Measurements from ENCODE around the gene ELOVL2.
"Not testable (repeated sequence)": the region's sequence is repeated elsewhere in the genome, so short reads cannot be mapped to it uniquely, and the experiment has no call there.

Gene ELOVL2

DNA sequence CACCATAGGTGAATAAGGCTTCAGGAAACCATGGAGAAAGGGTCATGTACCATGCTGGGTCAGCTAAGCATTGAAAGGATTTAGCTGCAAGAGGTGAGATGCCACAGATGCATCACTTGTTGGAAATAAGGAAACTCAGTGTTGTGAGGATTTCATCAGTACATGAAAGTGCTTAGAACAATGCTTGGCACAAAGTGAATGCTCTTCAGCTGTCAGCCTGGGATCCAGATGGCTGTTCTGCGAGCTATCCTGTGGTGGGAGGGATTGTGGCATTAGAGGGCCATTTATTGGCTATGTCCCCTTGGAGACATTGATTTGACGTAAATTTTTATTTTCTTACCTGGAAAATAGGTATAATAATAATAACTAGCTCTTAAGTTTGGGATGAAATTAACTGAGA, 53.0 kb downstream of the ELOVL2 start:
- Mint-ChIP-seq H3K4me1 (no peaks in the 10 kb centered on the region), H3K36me3 (no peaks in the 10 kb centered on the region)

DNA sequence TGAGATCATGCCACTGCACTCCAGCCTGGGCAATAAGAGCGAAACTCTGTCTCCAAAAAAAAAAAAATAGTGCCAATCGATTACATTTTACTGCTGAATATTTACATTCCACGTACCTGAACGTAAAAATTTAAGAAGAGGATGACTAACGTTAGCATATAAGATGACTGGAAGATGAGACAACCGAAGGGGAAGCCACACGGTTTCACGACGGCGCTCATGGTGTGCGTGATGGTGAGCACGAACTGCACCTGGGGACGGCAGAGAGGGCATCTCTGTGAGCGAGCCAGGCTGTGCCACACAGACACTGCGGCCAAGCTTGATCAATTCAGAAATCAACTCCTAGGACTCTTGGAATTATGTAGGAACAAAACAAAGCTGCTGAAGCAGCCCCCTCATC, 54.5 kb downstream of the ELOVL2 start:
- no peaks in the 10 kb centered on the region for H3K9me3 Mint-ChIP-seq
- no peak overlapping the region for H3K27ac Mint-ChIP-seq
- H3K4me1 Mint-ChIP-seq: no peaks in the 10 kb centered on the region
- no peak overlapping the region for H3K4me3 Mint-ChIP-seq
- no peaks in the 10 kb centered on the region for H3K36me3 Mint-ChIP-seq
- peaks cover 6% of the 10 kb centered on the region for H3K27me3 Mint-ChIP-seq

More for the DNA sequence above, 53.0 kb downstream of the ELOVL2 start:
- H3K27ac Mint-ChIP-seq: no peak overlapping the region
- no peak overlapping the region for H3K4me3 Mint-ChIP-seq
- no peaks in the 10 kb centered on the region for H3K9me3 Mint-ChIP-seq
- H3K27me3 Mint-ChIP-seq: peaks cover 6% of the 10 kb centered on the region

DNA sequence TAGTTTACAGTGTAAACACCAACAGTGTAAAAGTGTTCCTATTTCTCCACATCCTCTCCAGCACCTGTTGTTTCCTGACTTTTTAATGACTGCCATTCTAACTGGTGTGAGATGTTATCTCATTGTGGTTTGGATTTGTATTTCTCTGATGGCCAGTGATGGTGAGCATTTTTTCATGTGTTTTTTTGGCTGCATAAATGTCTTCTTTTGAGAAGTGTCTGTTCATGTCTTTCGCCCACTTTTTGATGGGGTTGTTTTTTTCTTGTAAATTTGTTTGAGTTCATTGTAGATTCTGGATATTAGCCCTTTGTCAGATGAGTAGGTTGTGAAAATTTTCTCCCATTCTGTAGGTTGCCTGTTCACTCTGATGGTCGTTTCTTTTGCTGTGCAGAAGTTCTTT, 59.1 kb downstream of the ELOVL2 start:
- not testable (repeated sequence) for H3K27me3 Mint-ChIP-seq, H3K27ac Mint-ChIP-seq, H3K4me1 Mint-ChIP-seq, H3K36me3 Mint-ChIP-seq, H3K4me3 Mint-ChIP-seq, H3K9me3 Mint-ChIP-seq

DNA sequence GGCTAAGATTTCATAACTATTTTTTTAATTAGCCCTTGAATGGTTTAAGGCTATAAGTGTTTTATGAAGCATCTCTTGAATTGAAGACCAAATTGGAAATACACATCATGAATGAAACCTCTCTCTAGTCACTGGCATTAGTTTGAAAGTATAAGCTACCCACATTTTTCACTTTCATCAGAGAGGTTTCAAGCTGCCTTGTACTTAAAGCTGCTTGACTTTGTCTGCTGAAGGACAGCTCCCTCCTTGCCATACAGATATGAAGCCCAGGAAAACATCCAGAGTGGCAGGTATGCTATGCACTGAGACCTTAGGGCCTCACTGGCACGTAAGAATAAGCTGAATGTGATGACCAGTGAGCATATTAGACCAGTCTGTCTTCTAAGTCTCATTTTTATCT, 62.7 kb downstream of the ELOVL2 start:
- Mint-ChIP-seq H3K4me3 (no peak overlapping the region), H3K9me3 (no peaks in the 10 kb centered on the region), H3K27ac (no peak overlapping the region), H3K36me3 (no peaks in the 10 kb centered on the region), H3K27me3 (peaks cover 6% of the 10 kb centered on the region), H3K4me1 (no peaks in the 10 kb centered on the region)

DNA sequence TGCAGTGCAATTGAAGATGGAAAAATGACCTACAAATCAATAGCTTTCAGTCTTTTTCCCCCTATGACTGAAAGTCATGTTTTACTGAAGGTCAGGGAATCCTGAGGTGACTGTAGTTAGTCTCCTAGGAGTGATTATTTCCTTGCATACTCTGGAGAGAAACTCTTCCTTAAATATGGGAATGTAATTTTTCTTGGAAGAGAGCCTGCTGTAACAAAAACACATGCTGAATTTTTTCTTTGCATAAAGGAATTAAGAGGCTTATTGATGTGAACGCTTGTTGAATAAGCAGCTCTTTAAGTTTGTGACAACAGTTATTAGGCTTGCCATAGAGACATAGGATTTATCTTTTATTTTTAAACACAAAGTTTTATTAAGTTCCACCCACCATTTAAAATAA, 64.5 kb downstream of the ELOVL2 start:
- Mint-ChIP-seq H3K27ac (no peak overlapping the region), H3K9me3 (no peaks in the 10 kb centered on the region), H3K27me3 (peaks cover 6% of the 10 kb centered on the region), H3K36me3 (no peaks in the 10 kb centered on the region), H3K4me3 (no peak overlapping the region), H3K4me1 (no peaks in the 10 kb centered on the region)

DNA sequence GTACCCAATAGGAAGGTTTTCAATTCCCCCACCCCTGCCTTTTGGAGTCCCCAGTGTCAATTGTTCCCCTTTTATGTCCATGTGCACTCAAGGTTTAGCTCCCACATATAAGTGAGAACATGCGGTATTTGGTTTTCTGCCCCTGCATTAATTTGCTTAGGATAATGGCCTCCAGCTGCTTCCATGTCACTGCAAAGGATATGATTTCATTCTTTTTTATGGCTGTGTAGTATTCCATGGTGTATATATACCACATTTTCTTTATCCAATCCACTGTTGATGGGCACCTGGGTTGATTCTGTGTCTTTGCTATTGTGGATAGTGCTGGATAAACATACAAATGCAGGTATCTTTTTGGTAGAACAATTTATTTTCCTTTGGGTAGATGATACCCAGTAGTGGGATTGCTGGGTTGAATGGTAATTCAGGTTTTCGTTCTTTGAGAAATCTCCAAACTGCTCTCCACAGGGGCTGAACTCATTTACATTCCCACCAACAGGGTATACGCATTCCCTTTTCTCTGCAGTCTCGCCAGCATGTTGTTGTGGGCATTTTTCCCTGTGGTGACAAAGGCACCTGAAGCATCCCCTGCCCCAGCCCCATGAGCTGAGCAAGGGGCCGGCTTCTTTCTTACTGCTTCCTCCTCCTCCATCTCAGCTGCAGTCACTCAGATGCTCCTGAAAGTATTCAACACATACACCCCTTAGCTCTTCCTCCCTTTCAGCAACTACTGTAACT, 66.7 kb downstream of the ELOVL2 start:
- no peaks in the 10 kb centered on the region for H3K4me1 Mint-ChIP-seq
- H3K9me3 Mint-ChIP-seq: no peaks in the 10 kb centered on the region
- H3K27me3 Mint-ChIP-seq: peaks cover 6% of the 10 kb centered on the region

DNA sequence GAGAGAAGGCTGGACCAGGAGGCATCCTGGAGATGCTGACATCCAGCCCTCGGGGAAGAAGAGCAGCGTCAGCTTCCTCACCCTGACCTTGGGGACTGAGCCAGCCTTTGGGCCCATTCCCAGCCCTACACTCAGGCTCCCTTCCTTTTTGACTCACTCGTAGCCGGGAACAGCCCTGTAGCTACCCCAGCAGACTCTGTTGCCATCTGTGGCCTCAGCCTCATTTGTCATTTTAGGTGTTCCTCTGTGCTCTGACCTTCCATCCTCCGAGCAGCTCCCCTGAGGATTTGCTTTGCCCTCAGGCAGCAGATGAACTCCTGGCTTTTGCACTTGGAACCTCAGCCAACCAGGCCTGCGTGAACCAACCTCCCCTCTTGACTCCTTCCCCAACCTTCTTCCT, 67.5 kb downstream of the ELOVL2 start:
- Mint-ChIP-seq H3K27ac (no peak overlapping the region), H3K4me1 (no peaks in the 10 kb centered on the region), H3K27me3 (peaks cover 6% of the 10 kb centered on the region), H3K9me3 (no peaks in the 10 kb centered on the region), H3K36me3 (no peaks in the 10 kb centered on the region), H3K4me3 (no peak overlapping the region)

More for the DNA sequence above, 66.7 kb downstream of the ELOVL2 start:
- Mint-ChIP-seq H3K4me3 (no peak overlapping the region), H3K36me3 (no peaks in the 10 kb centered on the region), H3K27ac (no peak overlapping the region)

DNA sequence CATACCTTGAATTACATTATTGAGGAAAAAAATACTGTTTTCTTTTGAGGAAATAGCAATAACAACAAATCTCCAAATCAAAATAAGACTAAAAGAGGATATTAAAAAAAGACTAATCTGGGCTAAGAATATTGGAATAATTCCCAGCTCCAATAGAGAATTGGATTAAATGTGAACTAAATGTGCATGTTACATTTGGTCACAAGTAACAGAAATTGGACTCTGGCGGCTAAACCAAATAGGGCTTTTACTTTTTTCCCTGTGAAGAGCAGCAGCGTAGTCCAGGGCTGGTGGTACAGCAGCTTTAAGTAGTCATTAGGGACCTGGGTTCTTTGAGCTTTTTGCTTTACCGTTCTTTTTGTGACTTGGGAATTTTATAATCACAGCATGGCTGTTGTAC, 71.9 kb downstream of the ELOVL2 start:
- Mint-ChIP-seq H3K4me1 (no peaks in the 10 kb centered on the region), H3K9me3 (no peaks in the 10 kb centered on the region), H3K4me3 (no peak overlapping the region), H3K36me3 (no peaks in the 10 kb centered on the region), H3K27ac (no peak overlapping the region), H3K27me3 (peaks cover 7% of the 10 kb centered on the region)

DNA sequence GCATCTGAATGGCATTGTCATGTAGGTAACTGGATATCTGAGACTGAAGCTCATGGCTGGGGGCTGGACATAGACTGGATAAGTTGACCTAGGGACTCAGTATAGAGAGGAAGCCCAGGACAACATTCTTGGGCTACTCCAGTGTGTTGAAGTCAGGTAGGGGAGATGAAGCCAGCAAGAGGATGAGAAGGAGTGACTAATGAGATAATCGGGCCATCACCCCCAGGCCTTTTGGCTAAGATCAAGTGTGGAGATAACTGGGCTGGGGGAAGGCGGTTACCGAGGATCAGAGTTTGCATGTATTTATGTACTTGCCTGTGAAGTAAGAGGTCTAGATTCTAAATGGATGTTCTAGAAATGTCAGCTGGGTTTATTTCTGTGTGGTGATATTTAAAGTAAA, 73.4 kb downstream of the ELOVL2 start:
- Mint-ChIP-seq H3K27me3 (peaks cover 7% of the 10 kb centered on the region), H3K9me3 (no peaks in the 10 kb centered on the region), H3K27ac (no peak overlapping the region), H3K36me3 (no peaks in the 10 kb centered on the region), H3K4me3 (no peak overlapping the region), H3K4me1 (no peaks in the 10 kb centered on the region)

DNA sequence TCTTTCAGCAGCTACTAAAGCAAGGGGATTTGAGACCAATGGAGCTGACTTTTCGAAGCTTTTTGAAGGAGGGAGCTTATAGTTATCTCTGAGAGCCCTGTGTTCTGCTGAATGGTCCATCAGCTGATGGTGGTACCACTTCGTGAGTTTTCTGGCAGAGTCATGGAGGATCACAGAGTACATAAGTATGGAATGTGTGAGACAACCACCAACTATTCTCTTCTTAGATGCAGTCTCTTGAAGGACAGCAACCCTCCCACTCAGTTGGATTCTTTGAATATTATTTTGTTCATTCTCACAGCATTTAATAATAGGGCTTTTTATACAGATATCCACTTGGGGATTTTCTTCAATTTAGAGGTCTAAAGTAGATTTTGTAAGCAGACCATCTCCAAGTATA, 75.3 kb downstream of the ELOVL2 start:
- Mint-ChIP-seq H3K9me3 (peaks cover 6% of the 10 kb centered on the region), H3K27ac (no peak overlapping the region), H3K27me3 (peaks cover 15% of the 10 kb centered on the region), H3K4me3 (no peak overlapping the region), H3K4me1 (no peaks in the 10 kb centered on the region), H3K36me3 (peaks cover 3% of the 10 kb centered on the region)

DNA sequence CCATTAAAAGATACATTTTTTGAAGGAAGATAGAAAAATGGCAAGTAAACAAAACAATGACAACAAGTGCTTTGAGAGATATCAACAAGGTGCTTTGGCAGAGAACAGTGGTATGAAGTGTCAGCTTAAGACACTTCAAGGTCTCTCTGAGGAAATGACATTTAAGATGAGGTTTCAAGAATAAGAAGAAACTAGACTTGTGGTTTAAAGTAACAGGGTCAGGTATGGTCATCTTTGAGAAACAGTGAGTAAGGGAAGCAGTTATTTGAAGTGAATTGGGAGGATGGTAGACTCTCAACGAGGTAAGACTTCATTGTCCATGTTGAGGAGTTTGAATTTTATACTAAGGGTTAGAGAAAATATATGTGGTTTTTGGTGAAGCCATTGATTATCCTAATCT, 79.4 kb downstream of the ELOVL2 start:
- Mint-ChIP-seq H3K9me3 (peaks cover 6% of the 10 kb centered on the region), H3K27me3 (peaks cover 12% of the 10 kb centered on the region), H3K4me1 (no peaks in the 10 kb centered on the region), H3K27ac (no peak overlapping the region), H3K36me3 (peaks cover 3% of the 10 kb centered on the region), H3K4me3 (no peak overlapping the region)

DNA sequence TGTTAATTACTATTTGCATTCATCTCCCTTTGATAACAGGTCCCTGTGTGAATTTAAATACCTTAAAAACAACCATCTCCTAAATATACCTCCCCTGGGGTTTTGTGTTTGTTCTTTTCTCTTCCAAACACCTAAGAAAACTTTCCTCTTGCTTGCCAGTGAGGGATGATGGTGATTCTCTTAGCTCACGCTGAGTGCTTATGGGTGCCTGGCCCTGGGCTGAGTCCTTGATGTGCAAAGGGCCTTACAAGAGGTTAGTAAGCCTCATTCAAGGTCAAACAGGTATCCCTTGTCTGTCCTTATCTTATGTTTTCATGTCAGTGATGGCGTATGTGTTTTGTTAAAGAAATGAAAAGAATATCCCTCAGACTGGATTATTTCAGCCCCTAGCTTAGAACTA, 81.0 kb downstream of the ELOVL2 start:
- peaks cover 6% of the 10 kb centered on the region for H3K9me3 Mint-ChIP-seq
- H3K36me3 Mint-ChIP-seq: peaks cover 3% of the 10 kb centered on the region
- H3K4me3 Mint-ChIP-seq: no peak overlapping the region
- H3K27me3 Mint-ChIP-seq: peaks cover 11% of the 10 kb centered on the region
- H3K4me1 Mint-ChIP-seq: no peaks in the 10 kb centered on the region
- H3K27ac Mint-ChIP-seq: no peak overlapping the region

DNA sequence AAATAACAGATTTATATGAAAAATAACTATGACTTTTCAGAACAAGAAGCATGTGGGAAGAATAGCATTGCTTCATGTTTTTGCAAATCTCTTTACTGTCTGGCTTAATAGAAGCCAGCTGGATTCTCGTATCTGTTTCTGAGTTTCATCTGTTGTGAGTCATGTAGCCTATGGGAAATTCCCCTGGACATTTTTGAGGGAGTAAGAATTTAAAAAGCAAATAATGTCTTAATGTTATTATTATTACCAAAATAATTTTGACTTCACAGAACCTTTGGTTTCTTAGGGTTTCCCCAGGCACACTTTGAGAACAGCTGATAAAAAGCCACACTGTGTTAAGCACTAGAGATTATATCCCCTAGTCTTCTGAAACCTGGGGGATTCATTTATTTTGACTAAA, 81.4 kb downstream of the ELOVL2 start:
- H3K4me3 Mint-ChIP-seq: no peak overlapping the region

DNA sequence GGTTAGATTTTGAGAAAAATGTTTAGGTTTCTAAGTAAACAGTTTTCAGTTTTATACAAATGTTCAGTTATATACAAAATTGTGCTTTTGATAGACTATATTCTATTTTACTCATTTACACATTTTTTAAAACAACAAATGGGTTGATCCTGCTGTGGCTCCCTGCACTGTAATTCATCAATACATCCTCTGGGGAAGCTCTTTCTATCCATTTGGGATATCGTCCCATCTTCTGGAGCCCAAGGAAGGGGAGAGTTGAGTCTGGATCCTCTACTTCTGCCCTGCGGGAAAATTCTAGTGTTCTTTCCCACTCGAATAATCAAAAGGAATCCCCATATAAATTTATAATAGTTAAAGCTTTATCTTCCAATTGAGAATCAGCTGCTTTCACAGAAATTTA, 82.3 kb downstream of the ELOVL2 start:
- Mint-ChIP-seq H3K4me1 (no peaks in the 10 kb centered on the region), H3K27ac (no peak overlapping the region), H3K36me3 (peaks cover 3% of the 10 kb centered on the region), H3K4me3 (no peak overlapping the region), H3K9me3 (peaks cover 6% of the 10 kb centered on the region), H3K27me3 (peaks cover 11% of the 10 kb centered on the region)

More for the DNA sequence above, 81.4 kb downstream of the ELOVL2 start:
- Mint-ChIP-seq H3K9me3 (peaks cover 6% of the 10 kb centered on the region), H3K27me3 (peaks cover 11% of the 10 kb centered on the region), H3K36me3 (peaks cover 3% of the 10 kb centered on the region), H3K27ac (no peak overlapping the region), H3K4me1 (no peaks in the 10 kb centered on the region)

DNA sequence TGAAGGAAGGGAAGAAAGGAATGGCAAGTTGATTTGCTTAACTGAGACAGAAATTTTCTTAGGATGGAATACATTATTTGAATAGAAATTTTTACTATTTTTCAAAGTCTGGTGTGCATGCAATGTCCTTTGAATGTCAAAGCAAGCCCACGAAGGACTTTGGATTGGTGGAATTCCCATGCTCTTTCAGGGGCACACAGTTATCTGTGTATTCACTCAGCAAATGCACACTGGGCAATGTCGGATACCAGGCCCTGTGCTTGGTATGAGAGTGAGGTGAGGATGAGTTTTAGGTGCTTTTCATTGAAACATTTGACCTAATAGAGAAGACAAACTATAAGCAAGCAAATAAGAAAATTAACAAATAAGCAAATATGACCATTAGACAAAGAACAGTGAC, 83.9 kb downstream of the ELOVL2 start:
- Mint-ChIP-seq H3K4me1 (no peaks in the 10 kb centered on the region), H3K4me3 (no peak overlapping the region), H3K27ac (no peak overlapping the region), H3K27me3 (peaks cover 8% of the 10 kb centered on the region), H3K36me3 (peaks cover 2% of the 10 kb centered on the region), H3K9me3 (peaks cover 2% of the 10 kb centered on the region)

DNA sequence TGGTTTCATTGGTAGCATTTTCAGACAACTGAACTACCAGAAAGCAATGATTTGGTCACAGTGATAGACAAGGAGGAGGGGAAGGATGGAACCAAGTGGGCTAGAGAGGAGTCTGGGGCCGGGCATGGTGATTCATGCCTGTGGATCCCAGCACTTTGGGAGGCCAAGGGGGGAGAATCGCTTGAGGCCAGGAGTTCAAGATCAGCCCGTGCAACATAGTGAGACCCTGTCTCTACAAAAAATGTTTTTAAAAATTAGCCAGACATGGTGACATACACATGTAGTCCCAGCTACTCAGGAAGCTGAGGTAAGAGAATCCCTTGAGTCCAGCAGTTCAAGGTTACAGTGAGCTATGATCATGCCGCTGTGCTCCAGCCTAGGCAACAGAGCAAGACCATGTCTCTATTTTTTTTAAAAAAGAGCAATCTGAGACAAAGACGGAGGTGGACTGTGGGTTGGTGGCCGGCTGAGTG, 86.7 kb downstream of the ELOVL2 start:
- peaks cover 6% of the 10 kb centered on the region for H3K9me3 Mint-ChIP-seq
- no peak overlapping the region for H3K27ac Mint-ChIP-seq
- H3K4me1 Mint-ChIP-seq: peaks cover 5% of the 10 kb centered on the region
- no peak overlapping the region for H3K4me3 Mint-ChIP-seq
- peaks cover 2% of the 10 kb centered on the region for H3K36me3 Mint-ChIP-seq
- H3K27me3 Mint-ChIP-seq: peaks cover 11% of the 10 kb centered on the region

DNA sequence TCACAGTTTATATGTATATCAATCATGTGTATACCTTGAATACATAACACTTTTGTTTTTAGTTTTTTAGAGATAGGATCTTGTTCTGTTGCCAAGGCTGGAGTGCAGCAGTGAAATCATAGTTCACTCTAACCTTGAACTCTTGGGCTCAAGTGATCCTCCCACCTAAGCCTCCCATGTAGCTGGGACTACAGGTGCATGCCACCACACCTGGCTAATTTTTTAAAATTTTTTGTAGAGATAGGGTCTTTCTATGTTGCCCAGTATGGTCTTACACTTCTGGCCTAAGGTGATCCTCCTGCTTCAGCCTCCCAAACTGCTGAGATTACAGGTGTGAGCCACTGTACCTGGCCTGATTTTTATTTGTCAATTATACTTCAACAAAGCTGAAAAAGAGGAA, 87.3 kb downstream of the ELOVL2 start:
- peaks cover 6% of the 10 kb centered on the region for H3K9me3 Mint-ChIP-seq

More for the DNA sequence above, 87.3 kb downstream of the ELOVL2 start:
- H3K36me3 Mint-ChIP-seq: peaks cover 2% of the 10 kb centered on the region
- H3K27ac Mint-ChIP-seq: no peak overlapping the region
- H3K27me3 Mint-ChIP-seq: peaks cover 16% of the 10 kb centered on the region
- H3K4me1 Mint-ChIP-seq: peaks cover 5% of the 10 kb centered on the region
- no peak overlapping the region for H3K4me3 Mint-ChIP-seq
